Sigmoid colon (tissue), 7 donors: ENCODE results near the gene SF3B6. TPM values are rescaled to one million over a fixed set of nuclear protein-coding genes. Genes with fewer than 3 reads are reported as not detected.

Source experiments
- DNase-seq: peaks from one replicate; pipeline ENCODE4 v3.0.0-alpha.2; 2019
- H3K27ac ChIP-seq, 4 donors: fragments of 200-600 bp; sonication (generic); one replicate each; pipeline ENCODE4 v1.5.1; 2016 to 2019; ENCODE audit warnings: mild to moderate bottlenecking in 1 of 4
- H3K27me3 ChIP-seq, 3 donors: fragments of 200-600 bp; sonication (generic); one replicate each; pipeline ENCODE4 v1.5.1; 2019; ENCODE audit warnings: mild to moderate bottlenecking in 1 of 3
- H3K36me3 ChIP-seq, 4 donors: fragments of 200-600 bp; sonication (generic); one replicate each; pipeline ENCODE4 v1.5.1; 2016 to 2019
- H3K4me1 ChIP-seq, 4 donors: fragments of 200-600 bp; sonication (generic); one replicate each; pipeline ENCODE4 v1.5.1; 2017 to 2019
- H3K4me3 ChIP-seq, 4 donors: fragments of 200-600 bp; sonication (generic); one replicate each; pipeline ENCODE4 v1.5.1; 2017 to 2019; ENCODE audit warnings: mild to moderate bottlenecking in 2 of 4, moderate library complexity in 1 of 4
- H3K9me3 ChIP-seq, 4 donors: fragments of 200-600 bp in 3 of 4; sonication (generic) in 3 of 4; one replicate each; pipeline versions ENCODE4 v1.5.1 to v1.6.1; 2013 to 2019
- CTCF ChIP-seq, 4 experiments: fragments of 450-650 bp in 3 of 4; fragments of 200-600 bp in 1 of 4; IDR thresholded peaks; one replicate each; pipeline ENCODE4 v1.5.1; 2016 to 2019; ENCODE audit warnings: antibody characterized with exemption in 4 of 4, mild to moderate bottlenecking in 3 of 4, moderate library complexity in 2 of 4
- EP300 ChIP-seq, 4 donors: sonication (generic); formaldehyde crosslinking; IDR thresholded peaks; one replicate each; pipeline ENCODE4 v1.6.1; 2017; ENCODE audit warnings: antibody characterized with exemption in 4 of 4
- POLR2A ChIP-seq, 2 donors: fragments of 450-650 bp; IDR thresholded peaks; one replicate each; pipeline ENCODE4 v1.6.1; 2016; ENCODE audit warnings: antibody characterized with exemption in 2 of 2, mild to moderate bottlenecking in 2 of 2, moderate library complexity in 2 of 2
- POLR2AphosphoS5 ChIP-seq, 4 donors: sonication (generic); formaldehyde crosslinking; IDR thresholded peaks; one replicate each; pipeline ENCODE4 v1.6.1; 2017; ENCODE audit warnings: antibody characterized with exemption in 4 of 4
- WGBS, 2 donors: extraction: QIAGEN DNeasy Blood & Tissue Kit; methylation state at CpG; one replicate each; pipeline ENCODE4 v1.1.7; 2013; 5-methylcytosine and 5-hydroxymethylcytosine counted together
- intact Hi-C: fragments of 100-400 bp; cut with DNase I; formaldehyde crosslinking; loops from one replicate; pipeline ENCODE4 v1.15.1; 2023
- polyA plus RNA-seq, 3 donors: library from polyadenylated mRNA; stranded (reverse); fragments of 200-250 nt; gene quantifications; one replicate each; pipeline ENCODE4 v1.2.3, GENCODE V29; 2013
- small RNA-seq, 3 donors: library from RNA; depleted of rRNA; stranded (forward); fragments of <200 nt; gene quantifications; one replicate each; pipeline ENCODE3, GENCODE V24; 2016
- total RNA-seq, 4 donors: library from RNA; depleted of rRNA; stranded (reverse); fragments of >200 nt; gene quantifications; one replicate each; pipeline ENCODE4 v1.1.0, GENCODE V29; 2016
- donor health status: healthy with polysubstance abuse.
- donor health status: Bipolar disorder and iron deficiency.
- donor health status: healthy.

The SF3B6 gene
- total and polyA plus RNA-seq, 7 donors: 95.6 to 255 (median 140) TPM

- no peak for DNase-seq
- H3K4me1 ChIP-seq: no peaks in the 10 kb centered on the region
- H3K27ac ChIP-seq: no peak overlapping the region
- TF ChIP-seq CTCF (IDR thresholded peaks at IDR 0.05) (no peak), EP300 (IDR thresholded peaks at IDR 0.05) (no peak), POLR2AphosphoS5 (IDR thresholded peaks at IDR 0.05) (no peak), POLR2A (IDR thresholded peaks at IDR 0.05) (no peak)
- no peaks in the 10 kb centered on the region for H3K9me3 ChIP-seq
- no peaks in the 10 kb centered on the region for H3K27me3 ChIP-seq
- H3K4me3 ChIP-seq: no peak overlapping the region
- WGBS, 2 donors: 80 to 92% methylated on average over 5 of the region's 5 CpGs
- peaks cover 0 to 18% (median 4%) of the 10 kb centered on the region in 4 donors for H3K36me3 ChIP-seq
- intact Hi-C loops: no loop called here
Observed at GRCh38 chr2:24019729-24020128, 56.4 kb downstream of the SF3B6 start.

- intact Hi-C loops: no loop called here
- no peak for DNase-seq
- Histone ChIP-seq H3K27ac (no peak overlapping the region), H3K4me1 (no peaks in the 10 kb centered on the region), H3K9me3 (no peaks in the 10 kb centered on the region), H3K36me3 (peaks cover 0 to 8% (median 3%) of the 10 kb centered on the region in 4 donors), H3K4me3 (no peak overlapping the region), H3K27me3 (no peaks in the 10 kb centered on the region)
- WGBS, 2 donors: 87 to 91% methylated on average over 9 of the region's 9 CpGs
- TF ChIP-seq CTCF (IDR thresholded peaks at IDR 0.05): no peak
- no peak for TF ChIP-seq POLR2A (IDR thresholded peaks at IDR 0.05)
- TF ChIP-seq EP300 (IDR thresholded peaks at IDR 0.05): no peak
- no peak for TF ChIP-seq POLR2AphosphoS5 (IDR thresholded peaks at IDR 0.05)
Observed at GRCh38 chr2:24018241-24018640, 57.9 kb downstream of the SF3B6 start.

- DNase-seq: no peak
- intact Hi-C loops: no loop called here
- H3K27me3 ChIP-seq: peaks cover 0 to 2% (median 0%) of the 10 kb centered on the region in 3 donors
- H3K4me1 ChIP-seq: no peaks in the 10 kb centered on the region
- WGBS, 2 donors: 88 to 89% methylated on average over 8 of the region's 8 CpGs
- H3K9me3 ChIP-seq: no peaks in the 10 kb centered on the region
- H3K27ac ChIP-seq: no peak overlapping the region
- no peak for TF ChIP-seq POLR2A (IDR thresholded peaks at IDR 0.05)
- TF ChIP-seq CTCF (IDR thresholded peaks at IDR 0.05): no peak
- TF ChIP-seq POLR2AphosphoS5 (IDR thresholded peaks at IDR 0.05): no peak
- no peak for TF ChIP-seq EP300 (IDR thresholded peaks at IDR 0.05)
- no peak overlapping the region for H3K4me3 ChIP-seq
- peaks cover 0 to 2% (median under 1%) of the 10 kb centered on the region in 4 donors for H3K36me3 ChIP-seq
Observed at GRCh38 chr2:24017711-24018110, 58.4 kb downstream of the SF3B6 start.

Small RNA genes within 50 kb of the gene (small RNA-seq; reads per million reads assigned to genes)
- 0 reads per million in 3 donors for gene RNU6-370P

Other genes with a start within 250 kb of the SF3B6 start
- 10 to 100 TPM; 19.7 to 22.5 (median 21.0) TPM for gene ATAD2B, start 149.2 kb downstream of the SF3B6 start, total RNA-seq
- 1 to 10 TPM; 2.4 to 5.8 (median 3.5) TPM for gene ATAD2B, start 149.2 kb downstream of the SF3B6 start, polyA plus RNA-seq
- gene UBXN2A, start 135.9 kb downstream of the SF3B6 start, total RNA-seq: 10 to 100 TPM; 15.0 to 21.2 (median 16.3) TPM
- gene UBXN2A, start 135.9 kb downstream of the SF3B6 start, polyA plus RNA-seq: 10 to 100 TPM in 1 of 3 donors, 1 to 10 TPM in 2; 8.1 to 11.4 (median 9.5) TPM
- gene MFSD2B, start 66.2 kb downstream of the SF3B6 start, total RNA-seq: not detected
- under 1 TPM in 1 of 3 donors, not detected in 2; 0.10 TPM for gene MFSD2B, start 66.2 kb downstream of the SF3B6 start, polyA plus RNA-seq
- gene WDCP, start 28.9 kb downstream of the SF3B6 start, total RNA-seq: 10 to 100 TPM in 1 of 4 donors, 1 to 10 TPM in 3; 3.1 to 10.0 (median 6.6) TPM
- 1 to 10 TPM; 1.2 to 3.7 (median 1.8) TPM for gene WDCP, start 28.9 kb downstream of the SF3B6 start, polyA plus RNA-seq
- gene FKBP1B, start 26.6 kb downstream of the SF3B6 start, total RNA-seq: 1 to 10 TPM; 3.1 to 8.0 (median 5.7) TPM
- gene FKBP1B, start 26.6 kb downstream of the SF3B6 start, polyA plus RNA-seq: 10 to 100 TPM; 19.3 to 43.7 (median 30.6) TPM
- 10 to 100 TPM in 2 of 4 donors, 1 to 10 TPM in 2; 3.6 to 27.7 (median 16.8) TPM for gene TP53I3, start 8.5 kb upstream of the SF3B6 start, total RNA-seq
- gene TP53I3, start 8.5 kb upstream of the SF3B6 start, polyA plus RNA-seq: 100 to 1,000 TPM in 1 of 3 donors, 10 to 100 TPM in 2; 74.5 to 144 (median 88.3) TPM
- 1 to 10 TPM in 1 of 4 donors, not detected in 3; 1.9 TPM for gene PFN4, start 47.0 kb upstream of the SF3B6 start, total RNA-seq
- under 1 TPM in 1 of 3 donors, not detected in 2; 0.12 TPM for gene PFN4, start 47.0 kb upstream of the SF3B6 start, polyA plus RNA-seq
- 10 to 100 TPM; 24.7 to 44.1 (median 37.2) TPM for gene FAM228B, start 47.1 kb upstream of the SF3B6 start, total RNA-seq
- gene FAM228B, start 47.1 kb upstream of the SF3B6 start, polyA plus RNA-seq: 10 to 100 TPM in 1 of 3 donors, 1 to 10 TPM in 2; 1.4 to 11.4 (median 4.7) TPM
- gene FAM228A, start 98.7 kb upstream of the SF3B6 start, total RNA-seq: 1 to 10 TPM; 1.5 to 3.6 (median 2.0) TPM
- under 1 TPM in 1 of 3 donors, not detected in 2; 0.23 TPM for gene FAM228A, start 98.7 kb upstream of the SF3B6 start, polyA plus RNA-seq